T-helper 1 cell treated with Interleukin-12 subunit alpha and Interleukin-12 subunit beta and Interleukin-4 antibody, amounts not matched to agents 30 μg/mL and 1 μg/mL, for 36 hours (primary cell): ENCODE results near the gene PHACTR1.

ENCODE experiments used
- H3K27ac Mint-ChIP-seq: one replicate; pipeline ENCODE4 v1.8.0; 2021; ENCODE audit warnings: mild to moderate bottlenecking, mixed read lengths
- H3K27me3 Mint-ChIP-seq: one replicate; pipeline ENCODE4 v1.8.0; 2021; ENCODE audit warnings: low read depth, mixed read lengths
- H3K36me3 Mint-ChIP-seq: one replicate; pipeline ENCODE4 v1.8.0; 2021; ENCODE audit warnings: low read depth, mixed read lengths
- H3K4me1 Mint-ChIP-seq: one replicate; pipeline ENCODE4 v1.8.0; 2021; ENCODE audit warnings: low read depth, mixed read lengths
- H3K4me3 Mint-ChIP-seq: one replicate; pipeline ENCODE4 v1.8.0; 2021; ENCODE audit warnings: mild to moderate bottlenecking, moderate library complexity, mixed read lengths
- H3K9me3 Mint-ChIP-seq: one replicate; pipeline ENCODE4 v1.8.0; 2021; ENCODE audit warnings: mixed read lengths

Gene PHACTR1

GRCh38 chr6:12802440-12802839, 85.9 kb downstream of the PHACTR1 start:
- Mint-ChIP-seq H3K27me3 (peaks cover 8% of the 10 kb centered on the region), H3K27ac (no peak overlapping the region), H3K36me3 (no peaks in the 10 kb centered on the region), H3K9me3 (no peaks in the 10 kb centered on the region), H3K4me1 (no peaks in the 10 kb centered on the region), H3K4me3 (no peak overlapping the region)

DNA sequence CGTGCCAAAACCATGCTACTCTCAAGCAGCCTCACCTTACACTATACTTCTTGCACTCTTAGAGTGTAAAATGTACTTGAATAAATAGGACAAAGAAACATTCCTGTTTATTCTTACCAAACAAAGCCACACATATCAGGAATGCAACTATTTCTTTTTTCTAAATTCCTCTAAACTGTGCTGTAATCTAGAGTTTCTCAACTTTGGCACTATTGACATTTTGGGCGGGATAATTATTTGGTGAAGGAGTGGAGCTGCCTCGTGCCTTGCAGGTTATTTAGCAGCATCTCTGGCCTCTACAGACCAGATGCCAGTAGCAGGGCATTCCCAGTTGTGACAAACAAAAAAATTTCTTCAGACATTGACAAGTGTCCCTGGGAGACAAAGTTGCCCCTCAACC, 86.9 kb downstream of the PHACTR1 start:
- Mint-ChIP-seq H3K27me3 (peaks cover 8% of the 10 kb centered on the region), H3K4me1 (no peaks in the 10 kb centered on the region), H3K9me3 (no peaks in the 10 kb centered on the region), H3K4me3 (no peak overlapping the region), H3K36me3 (no peaks in the 10 kb centered on the region), H3K27ac (no peak overlapping the region)

- peaks cover 8% of the 10 kb centered on the region for H3K27me3 Mint-ChIP-seq
- H3K27ac Mint-ChIP-seq = no peak overlapping the region
- no peak overlapping the region for H3K4me3 Mint-ChIP-seq
- H3K36me3 Mint-ChIP-seq = no peaks in the 10 kb centered on the region
- no peaks in the 10 kb centered on the region for H3K4me1 Mint-ChIP-seq
- no peaks in the 10 kb centered on the region for H3K9me3 Mint-ChIP-seq
These were observed 88.5 kb downstream of the PHACTR1 start for GRCh38 chr6:12804952-12805645.

DNA sequence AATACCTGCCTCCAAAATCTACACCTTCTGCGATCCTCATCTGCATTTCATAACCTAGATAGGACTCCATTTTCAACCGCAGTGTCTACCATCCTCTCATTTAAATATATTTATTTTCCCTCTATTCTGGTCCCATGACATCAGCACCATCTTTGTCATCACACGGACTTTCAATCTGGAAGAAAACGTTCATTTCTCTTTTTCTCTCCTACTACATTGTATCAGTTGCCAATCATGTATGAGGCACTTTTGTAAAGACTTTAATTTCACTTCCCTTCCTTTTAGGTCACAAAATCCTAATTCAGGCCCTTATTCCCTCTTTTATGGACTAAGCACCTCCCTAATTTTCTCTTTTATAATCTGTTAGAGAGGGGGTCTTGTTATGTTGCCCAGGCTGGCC, 89.6 kb downstream of the PHACTR1 start:
- Mint-ChIP-seq H3K27ac (no peak overlapping the region), H3K27me3 (peaks cover 8% of the 10 kb centered on the region), H3K36me3 (no peaks in the 10 kb centered on the region), H3K4me1 (no peaks in the 10 kb centered on the region), H3K4me3 (no peak overlapping the region), H3K9me3 (no peaks in the 10 kb centered on the region)

GRCh38 chr6:12806796-12807195, 90.2 kb downstream of the PHACTR1 start:
- Mint-ChIP-seq H3K27me3 (peaks cover 8% of the 10 kb centered on the region), H3K4me1 (no peaks in the 10 kb centered on the region), H3K27ac (no peak overlapping the region), H3K4me3 (no peak overlapping the region), H3K9me3 (no peaks in the 10 kb centered on the region), H3K36me3 (no peaks in the 10 kb centered on the region)

GRCh38 chr6:12811519-12811918, 95.0 kb downstream of the PHACTR1 start:
- H3K27me3 Mint-ChIP-seq = peaks cover 8% of the 10 kb centered on the region
- no peak overlapping the region for H3K27ac Mint-ChIP-seq
- H3K4me3 Mint-ChIP-seq = no peak overlapping the region
- no peaks in the 10 kb centered on the region for H3K9me3 Mint-ChIP-seq
- no peaks in the 10 kb centered on the region for H3K4me1 Mint-ChIP-seq
- H3K36me3 Mint-ChIP-seq = no peaks in the 10 kb centered on the region

DNA sequence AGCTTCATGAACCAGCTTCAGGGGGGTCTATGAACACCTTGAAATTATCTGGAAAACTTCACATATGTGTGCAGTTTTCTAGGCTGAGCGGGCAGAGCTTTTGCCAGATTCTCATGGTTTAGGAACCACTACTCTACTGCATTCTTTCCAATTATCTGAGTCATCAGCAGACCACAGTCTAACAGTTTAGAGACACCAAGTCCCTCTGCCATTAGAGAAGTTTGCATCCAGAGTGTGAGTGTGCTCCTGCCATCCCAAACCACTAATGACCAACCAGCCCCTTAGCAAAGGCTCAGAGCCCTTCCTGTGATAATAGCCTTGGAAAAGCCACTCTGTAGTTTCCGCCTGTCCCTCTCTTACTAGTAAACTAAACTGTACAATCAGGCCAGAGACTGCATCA, 96.8 kb downstream of the PHACTR1 start:
- H3K27me3 Mint-ChIP-seq = peaks cover 12% of the 10 kb centered on the region
- no peaks in the 10 kb centered on the region for H3K4me1 Mint-ChIP-seq
- no peak overlapping the region for H3K4me3 Mint-ChIP-seq
- no peaks in the 10 kb centered on the region for H3K9me3 Mint-ChIP-seq
- H3K27ac Mint-ChIP-seq = no peak overlapping the region
- no peaks in the 10 kb centered on the region for H3K36me3 Mint-ChIP-seq

GRCh38 chr6:12814015-12814414, 97.4 kb downstream of the PHACTR1 start:
- H3K4me3 Mint-ChIP-seq = no peak overlapping the region
- H3K36me3 Mint-ChIP-seq = no peaks in the 10 kb centered on the region
- H3K27ac Mint-ChIP-seq = no peak overlapping the region

GRCh38 chr6:12815089-12815488, 98.5 kb downstream of the PHACTR1 start:
- Mint-ChIP-seq H3K36me3 (no peaks in the 10 kb centered on the region), H3K27ac (no peak overlapping the region), H3K4me3 (no peak overlapping the region), H3K4me1 (no peaks in the 10 kb centered on the region), H3K9me3 (no peaks in the 10 kb centered on the region), H3K27me3 (peaks cover 12% of the 10 kb centered on the region)

More at GRCh38 chr6:12814015-12814414, 97.4 kb downstream of the PHACTR1 start:
- Mint-ChIP-seq H3K4me1 (no peaks in the 10 kb centered on the region), H3K9me3 (no peaks in the 10 kb centered on the region), H3K27me3 (peaks cover 12% of the 10 kb centered on the region)

GRCh38 chr6:12815884-12816600, 99.5 kb downstream of the PHACTR1 start:
- Mint-ChIP-seq H3K36me3 (no peaks in the 10 kb centered on the region), H3K4me1 (no peaks in the 10 kb centered on the region), H3K4me3 (no peak overlapping the region), H3K9me3 (no peaks in the 10 kb centered on the region), H3K27ac (no peak overlapping the region), H3K27me3 (peaks cover 12% of the 10 kb centered on the region)

DNA sequence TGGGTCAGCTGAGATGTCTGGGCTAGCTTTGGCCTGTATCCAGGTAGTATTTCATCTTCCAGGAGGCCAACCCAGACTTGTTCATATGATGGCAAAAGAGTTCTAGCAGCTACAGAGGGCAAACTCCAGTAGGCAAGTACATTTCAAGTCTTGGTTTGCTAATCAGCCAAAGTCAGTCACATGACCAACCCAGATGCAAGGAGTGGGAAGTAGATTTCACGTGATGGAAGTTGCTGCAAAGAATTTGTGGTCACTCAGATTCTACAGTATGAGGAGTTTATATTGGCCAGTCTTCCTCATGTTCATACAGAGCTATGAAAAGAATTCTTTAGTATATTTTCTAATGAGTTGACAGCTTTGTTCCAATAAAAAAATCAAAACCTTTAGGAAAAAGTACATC, 101.8 kb downstream of the PHACTR1 start:
- Mint-ChIP-seq H3K36me3 (no peaks in the 10 kb centered on the region), H3K27me3 (peaks cover 9% of the 10 kb centered on the region), H3K4me1 (no peaks in the 10 kb centered on the region), H3K27ac (no peak overlapping the region), H3K9me3 (no peaks in the 10 kb centered on the region), H3K4me3 (no peak overlapping the region)

DNA sequence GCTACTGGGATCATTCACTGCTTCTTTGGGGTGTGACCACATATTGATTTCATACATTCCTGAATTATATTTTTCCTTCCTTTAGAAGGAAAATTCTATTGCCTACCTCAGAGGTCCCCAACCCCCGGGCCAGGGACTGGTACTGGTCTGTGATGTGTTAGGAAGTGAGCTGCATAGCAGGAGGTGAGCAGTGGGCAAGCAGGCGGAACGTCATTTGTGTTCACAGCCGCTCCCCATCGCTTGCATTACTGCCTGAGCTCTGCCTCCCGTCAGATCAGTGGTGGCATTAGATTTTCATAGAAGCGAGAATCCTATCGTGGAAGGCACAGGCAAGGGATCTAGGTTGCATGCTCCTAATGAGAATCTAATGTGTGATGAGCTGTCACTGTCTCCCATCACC, 107.3 kb downstream of the PHACTR1 start:
- Mint-ChIP-seq H3K27me3 (no peaks in the 10 kb centered on the region), H3K36me3 (no peaks in the 10 kb centered on the region), H3K27ac (no peak overlapping the region), H3K4me3 (no peak overlapping the region), H3K4me1 (no peaks in the 10 kb centered on the region), H3K9me3 (no peaks in the 10 kb centered on the region)

DNA sequence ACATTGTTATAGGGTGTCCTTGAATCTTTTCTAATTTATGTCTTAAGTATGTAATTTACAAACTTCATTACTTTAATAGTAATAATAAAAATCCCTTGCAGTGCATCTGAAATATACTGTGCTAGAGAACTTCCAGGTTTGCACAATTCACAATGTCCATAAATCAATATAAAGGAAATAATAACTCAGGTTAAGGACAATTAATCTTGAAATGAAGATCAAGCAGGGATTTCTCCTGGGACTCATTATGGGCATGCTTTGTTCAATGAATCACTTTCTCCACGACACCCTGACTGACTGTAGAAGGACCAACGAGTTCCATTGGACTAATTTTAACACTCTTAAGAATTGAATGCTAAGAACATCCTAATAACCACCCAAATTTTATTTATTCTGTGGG, 110.0 kb downstream of the PHACTR1 start:
- Mint-ChIP-seq H3K4me3 (no peak overlapping the region), H3K4me1 (no peaks in the 10 kb centered on the region), H3K36me3 (no peaks in the 10 kb centered on the region), H3K9me3 (no peaks in the 10 kb centered on the region), H3K27me3 (no peaks in the 10 kb centered on the region), H3K27ac (no peak overlapping the region)

- H3K27ac Mint-ChIP-seq = no peak overlapping the region
- H3K27me3 Mint-ChIP-seq = no peaks in the 10 kb centered on the region
- no peaks in the 10 kb centered on the region for H3K9me3 Mint-ChIP-seq
- H3K4me3 Mint-ChIP-seq = no peak overlapping the region
- H3K4me1 Mint-ChIP-seq = no peaks in the 10 kb centered on the region
- no peaks in the 10 kb centered on the region for H3K36me3 Mint-ChIP-seq
These were observed 111.4 kb downstream of the PHACTR1 start for GRCh38 chr6:12827921-12828320.

DNA sequence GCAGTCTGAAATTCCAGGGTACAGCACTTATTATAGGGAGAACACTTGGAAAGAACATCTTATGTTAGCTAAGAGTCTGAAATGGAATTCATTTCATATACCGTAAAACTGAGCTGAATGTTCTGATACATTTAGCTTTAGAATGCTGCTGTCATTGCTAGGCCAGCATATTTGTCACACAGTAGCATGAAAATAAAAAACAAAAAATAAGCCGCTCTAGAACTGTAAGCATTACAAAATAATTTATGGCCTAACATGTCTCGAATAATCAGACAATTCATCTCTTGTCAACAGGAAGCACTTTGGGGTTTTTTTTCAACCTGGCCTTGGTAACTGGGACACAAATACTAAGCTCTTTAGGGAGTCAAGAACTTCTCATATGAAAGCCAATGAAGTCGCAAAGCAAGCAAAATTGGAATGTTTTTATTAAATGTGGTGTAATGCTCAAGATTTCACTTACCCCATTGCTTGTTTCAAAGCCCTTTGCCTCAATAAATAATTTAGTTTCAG, 115.7 kb downstream of the PHACTR1 start:
- H3K27ac Mint-ChIP-seq = no peak overlapping the region
- H3K4me1 Mint-ChIP-seq = no peaks in the 10 kb centered on the region
- no peak overlapping the region for H3K4me3 Mint-ChIP-seq
- no peaks in the 10 kb centered on the region for H3K27me3 Mint-ChIP-seq
- no peaks in the 10 kb centered on the region for H3K9me3 Mint-ChIP-seq
- no peaks in the 10 kb centered on the region for H3K36me3 Mint-ChIP-seq
